NCI-H2196 treated with DMSO at 0.1 percent for 48 hours (cell line): Measurements from ENCODE around the gene SDK1.
"Not testable (repeated sequence)": the region's sequence is repeated elsewhere in the genome, so short reads cannot be mapped to it uniquely, and the experiment has no call there.

ENCODE experiments used
- DNase-seq: peaks from one replicate; lab custom pipeline; 2025; ENCODE audit not compliant: unreplicated experiment; lab: John Stamatoyannopoulos, UW

SDK1 gene

DNA sequence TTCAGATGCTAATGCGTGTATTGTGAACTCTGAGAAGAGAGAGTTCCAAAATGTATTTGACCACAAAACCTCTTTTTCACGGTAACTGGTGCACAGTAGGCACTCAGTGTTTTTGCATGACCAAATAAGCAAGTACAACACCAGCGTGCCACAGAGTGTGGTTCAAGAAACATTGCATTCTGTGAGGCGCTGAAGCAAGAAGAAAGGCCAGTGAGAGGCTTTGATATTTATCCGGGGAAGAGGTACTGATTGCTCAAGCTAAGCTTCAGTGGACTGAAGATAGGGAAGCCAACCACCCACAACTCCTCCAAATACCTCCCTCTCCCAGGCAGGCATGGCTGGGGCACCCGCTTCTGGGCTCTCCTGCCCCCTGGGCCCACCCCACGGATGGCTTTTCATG, 611.2 kb downstream of the SDK1 start:
- no peak for DNase-seq

- DNase-seq = no peak
Observed at GRCh38 chr7:3914051-3914775, 613.2 kb downstream of the SDK1 start.

- DNase-seq = no peak
Observed at GRCh38 chr7:3915337-3915878, 614.4 kb downstream of the SDK1 start.

- DNase-seq = no peak
Observed at GRCh38 chr7:3916146-3916545, 615.1 kb downstream of the SDK1 start.

GRCh38 chr7:3917436-3917835, 616.4 kb downstream of the SDK1 start:
- no peak for DNase-seq

DNA sequence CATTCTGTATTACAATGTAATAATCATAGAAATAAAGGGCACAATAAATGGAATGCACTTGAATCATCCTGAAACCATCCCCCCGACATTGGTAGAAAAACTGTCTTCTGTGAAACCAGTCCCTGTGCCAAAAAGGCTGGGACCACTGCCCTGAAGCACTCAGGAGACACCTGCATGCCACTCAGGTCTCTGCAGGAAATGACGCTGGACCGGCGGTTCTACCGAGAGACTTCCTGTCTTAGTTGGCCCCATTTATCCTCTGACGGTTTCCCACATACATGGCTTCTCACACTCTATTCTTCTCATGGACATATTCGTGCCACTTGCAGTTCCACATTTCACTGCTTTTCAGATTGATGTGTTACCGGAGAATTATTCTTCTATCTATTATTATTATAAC, 617.5 kb downstream of the SDK1 start:
- no peak for DNase-seq

DNA sequence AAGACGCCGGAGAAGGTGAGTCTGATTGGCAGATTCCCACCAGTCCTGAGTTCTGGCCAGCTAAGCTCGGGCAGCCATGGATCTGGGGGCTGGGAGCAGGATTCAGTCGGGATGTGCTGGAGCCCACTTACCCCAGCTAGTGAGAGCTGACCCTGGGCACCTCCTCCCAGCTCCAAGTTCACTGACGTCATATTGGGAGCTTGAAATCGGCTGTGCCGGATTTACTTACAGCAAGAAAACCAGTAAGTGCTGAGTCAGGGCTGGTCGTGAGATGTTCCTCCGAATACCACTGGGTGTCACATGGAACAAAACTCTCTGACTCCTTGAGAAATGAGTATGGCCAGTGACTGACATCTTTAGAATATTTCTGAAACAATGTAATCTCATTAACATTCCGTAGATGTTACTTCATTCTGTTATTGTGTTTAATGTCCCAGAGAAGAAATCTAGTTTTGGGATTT, 621.2 kb downstream of the SDK1 start:
- DNase-seq = no peak

GRCh38 chr7:3923307-3923918, 622.4 kb downstream of the SDK1 start:
- no peak for DNase-seq

- DNase-seq = no peak
Observed at GRCh38 chr7:3924277-3924676, 623.2 kb downstream of the SDK1 start.

GRCh38 chr7:3927446-3928110, 626.5 kb downstream of the SDK1 start:
- DNase-seq = no peak

GRCh38 chr7:3928727-3929515, 627.9 kb downstream of the SDK1 start:
- no peak for DNase-seq

GRCh38 chr7:3931843-3932242, 630.8 kb downstream of the SDK1 start:
- DNase-seq = no peak

DNA sequence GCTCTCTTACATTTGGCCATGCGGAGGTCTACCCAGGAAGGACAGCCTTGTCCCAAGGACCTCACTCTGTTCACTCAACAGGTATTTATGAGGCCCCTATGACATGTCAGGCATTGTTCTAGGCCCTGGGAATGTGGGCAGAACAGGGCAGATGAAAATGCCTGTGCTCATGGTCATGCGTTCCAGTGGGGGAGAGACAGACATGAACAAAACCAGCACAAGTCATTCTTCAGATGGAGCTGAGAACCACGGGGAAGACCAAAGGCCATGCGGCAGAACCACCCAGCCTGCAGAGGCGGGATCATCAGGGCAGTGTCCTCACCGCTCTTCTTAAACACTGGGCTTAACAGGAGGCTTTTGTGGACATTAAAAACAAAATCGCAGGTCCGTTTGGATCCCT, 636.1 kb downstream of the SDK1 start:
- no peak for DNase-seq

DNA sequence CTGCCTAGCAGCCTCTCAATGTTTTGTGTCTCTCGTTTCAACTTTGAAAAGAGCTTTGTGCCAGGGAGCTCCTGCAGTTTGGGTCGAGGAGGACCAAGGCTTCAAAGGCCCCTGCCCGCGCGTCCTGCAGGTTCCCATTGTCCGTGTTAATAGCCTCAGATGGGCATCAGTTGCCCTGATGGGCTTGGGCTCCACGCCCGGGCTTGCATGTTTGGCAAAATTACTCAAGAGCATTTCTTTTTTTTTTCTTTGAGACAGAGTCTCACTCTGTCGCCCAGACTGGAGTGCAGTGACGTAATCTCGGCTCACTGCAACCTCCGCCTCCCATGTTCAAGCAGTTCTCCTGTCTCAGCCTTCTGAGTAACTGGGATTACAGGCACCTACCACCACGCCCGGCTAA, 636.6 kb downstream of the SDK1 start:
- DNase-seq = no peak

- not testable (repeated sequence) for DNase-seq
Observed at GRCh38 chr7:3941706-3942105, 640.7 kb downstream of the SDK1 start.

GRCh38 chr7:3942276-3942675, 641.2 kb downstream of the SDK1 start:
- DNase-seq = no peak

- DNase-seq = no peak
Observed at GRCh38 chr7:3942816-3943745, 642.0 kb downstream of the SDK1 start.

GRCh38 chr7:3943779-3944520, 642.9 kb downstream of the SDK1 start:
- DNase-seq = peak; percentile 35

DNA sequence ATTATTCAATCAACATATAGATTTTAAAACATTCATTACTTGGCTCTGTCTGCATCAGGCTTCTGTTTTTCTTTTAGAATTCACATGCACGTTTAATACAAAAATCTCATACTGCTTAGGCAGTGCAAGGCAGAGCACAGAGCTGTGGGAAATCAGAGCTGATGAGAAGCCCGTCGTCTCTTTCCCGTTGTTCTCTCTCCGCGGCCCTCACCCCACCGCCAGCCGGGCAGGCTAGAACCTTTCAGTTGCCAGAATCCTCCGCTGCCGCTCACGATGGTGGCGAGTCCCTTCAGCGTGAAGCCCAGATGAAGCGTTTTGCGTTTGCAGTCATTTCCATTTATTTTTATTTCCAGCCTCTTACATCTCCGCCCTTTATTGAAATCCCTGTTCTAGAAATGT, 648.2 kb downstream of the SDK1 start:
- DNase-seq = no peak
